GM23248 (cell line): ENCODE measurements around the gene GPR85.

Experiments used
- EZH2 ChIP-seq: fragments of 200-600 bp; sonication (generic); IDR thresholded peaks from 2 replicates; pipeline ENCODE4 v1.6.1; 2018; ENCODE audit warnings: antibody characterized with exemption, mild to moderate bottlenecking; ENCODE audit not compliant: insufficient read depth, poor library complexity, severe bottlenecking
- EZH2phosphoT487 ChIP-seq: fragments of 200-600 bp; sonication (generic); IDR thresholded peaks from 2 replicates; pipeline ENCODE4 v1.6.1; 2018; ENCODE audit warnings: antibody characterized with exemption, moderate library complexity, mild to moderate bottlenecking, low read depth; ENCODE audit not compliant: insufficient read depth

DNA sequence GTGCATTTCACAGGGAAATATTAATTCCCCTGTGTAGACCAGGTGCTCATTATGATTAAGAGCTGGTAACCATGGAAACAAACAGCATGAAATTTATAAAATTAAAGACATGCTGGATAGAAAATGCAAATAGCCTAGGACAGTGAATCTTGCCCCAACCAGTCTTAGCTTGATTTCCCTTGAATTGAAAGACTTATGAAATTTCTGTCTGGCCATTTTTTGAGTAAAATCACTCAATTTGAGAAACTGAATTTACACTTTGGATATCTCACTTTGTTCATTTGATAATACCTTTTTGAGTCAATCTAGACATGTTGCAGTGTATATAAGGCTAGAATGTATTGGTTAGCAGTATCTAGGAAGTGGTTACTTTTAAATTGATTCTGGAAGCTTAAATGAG, 36.1 kb upstream of the GPR85 start:
- TF ChIP-seq EZH2: no peak
- TF ChIP-seq EZH2phosphoT487: no peak
